Fibroblast of pulmonary artery (primary cell): ENCODE results near the gene LCNL1.
A peak's percentile ranks its signal among the peaks of the same experiment; 100 is the strongest.

Experiments
- DNase-seq: peaks from one replicate; pipeline ENCODE4 v3.0.0-alpha.2; 2010; ENCODE audit warnings: low read depth
- H3K4me3 ChIP-seq: replicated peaks from 2 replicates; pipeline ENCODE4 v1.5.1; 2011; ENCODE audit warnings: low read depth, mild to moderate bottlenecking, control low read depth, low read length, moderate library complexity
- CTCF ChIP-seq: IDR thresholded peaks from 2 replicates; pipeline ENCODE4 v1.5.1; 2011; ENCODE audit warnings: mild to moderate bottlenecking, control low read depth, low read length, inconsistent platforms; ENCODE audit errors: missing control alignments

Gene LCNL1

GRCh38 chr9:136949239-136949816 is 33.5 kb upstream of the LCNL1 start:
- no peak for DNase-seq
- no peak for TF ChIP-seq CTCF
- peak overlapping the region; percentile 44 for H3K4me3 ChIP-seq

GRCh38 chr9:136949817-136950655 is 32.8 kb upstream of the LCNL1 start:
- TF ChIP-seq CTCF = no peak
- H3K4me3 ChIP-seq = peak overlapping the region; percentile 44
- peak; percentile 78 for DNase-seq

- no peak overlapping the region for H3K4me3 ChIP-seq
- no peak for DNase-seq
- TF ChIP-seq CTCF = no peak
Observed at GRCh38 chr9:136950656-136951276, 32.0 kb upstream of the LCNL1 start.

GRCh38 chr9:136951541-136952320 is 31.1 kb upstream of the LCNL1 start, which contains the start of gene LCN12:
Gene LCN12 (plus strand): TSS chr9:136952273. CDS start chr9:136952328, 55 bp downstream.
- no peak within 1 kb of the TSS for H3K4me3 ChIP-seq
- no peak for TF ChIP-seq CTCF
- no peak for DNase-seq

GRCh38 chr9:136952321-136952850 is 30.4 kb upstream of the LCNL1 start:
- no peak for DNase-seq
- TF ChIP-seq CTCF = no peak
- H3K4me3 ChIP-seq = no peak overlapping the region
